ENCODE data around the gene EPN2.

The EPN2 gene

DNA sequence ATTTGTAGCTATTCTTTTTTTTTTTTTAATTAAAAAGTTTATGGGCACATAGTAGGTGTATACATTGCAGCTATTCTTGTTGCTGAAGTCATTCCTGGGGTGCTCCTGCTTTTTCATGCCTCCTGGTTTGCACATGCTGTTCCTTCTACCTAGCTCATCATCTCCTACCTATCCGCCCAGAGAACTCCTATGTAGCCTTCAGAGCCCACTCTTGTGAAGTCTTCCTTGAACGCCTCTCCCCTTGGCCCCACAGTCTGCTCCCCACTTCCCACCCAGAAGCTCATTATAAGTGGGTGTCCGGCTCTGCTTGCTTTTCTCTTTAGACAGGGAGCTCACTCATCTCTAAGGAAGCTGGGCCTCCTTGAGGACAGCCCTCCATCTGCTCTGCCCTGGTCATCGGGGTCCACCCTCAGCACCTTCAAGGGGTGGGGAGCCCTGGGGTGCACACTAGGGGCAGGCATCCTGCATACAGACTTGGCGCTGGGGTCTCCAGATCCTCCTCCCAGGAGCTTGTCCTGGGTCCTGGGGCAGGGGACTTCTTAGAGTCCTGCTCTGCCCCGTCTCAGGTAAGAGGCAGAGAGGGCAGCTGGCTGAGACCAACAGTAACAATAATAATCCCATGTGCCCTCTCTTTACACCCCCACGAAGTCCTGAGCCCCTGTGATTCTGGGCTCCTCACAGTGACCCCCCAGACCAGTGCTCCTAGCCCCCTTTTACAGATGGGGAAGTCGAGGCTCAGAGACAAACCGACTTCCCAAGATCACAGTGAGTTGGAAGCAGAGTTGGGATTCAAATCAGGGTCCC lies 128.9 kb downstream of the EPN2 start:
- DNase-seq (ENCODE audit: low read depth in 2 of 2): no peak

DNA sequence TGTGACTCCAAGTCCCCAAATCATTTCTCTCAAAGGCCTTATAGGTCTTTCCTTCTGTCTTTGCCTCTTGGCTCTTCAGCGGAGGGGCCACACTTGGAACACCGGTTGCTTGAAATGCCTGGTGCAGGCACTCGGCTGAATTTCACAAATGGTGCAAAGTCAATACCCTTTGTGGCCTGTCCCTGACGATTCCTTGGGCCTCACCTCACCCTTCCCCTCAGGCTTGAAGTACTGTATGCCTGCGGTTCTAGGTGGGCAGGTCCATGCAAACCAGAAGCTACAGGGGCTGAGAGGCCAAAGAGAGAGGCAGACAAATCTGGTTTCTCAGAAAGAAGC lies 129.4 kb downstream of the EPN2 start:
- DNase-seq (ENCODE audit: low read depth in 2 of 2): no peak

DNA sequence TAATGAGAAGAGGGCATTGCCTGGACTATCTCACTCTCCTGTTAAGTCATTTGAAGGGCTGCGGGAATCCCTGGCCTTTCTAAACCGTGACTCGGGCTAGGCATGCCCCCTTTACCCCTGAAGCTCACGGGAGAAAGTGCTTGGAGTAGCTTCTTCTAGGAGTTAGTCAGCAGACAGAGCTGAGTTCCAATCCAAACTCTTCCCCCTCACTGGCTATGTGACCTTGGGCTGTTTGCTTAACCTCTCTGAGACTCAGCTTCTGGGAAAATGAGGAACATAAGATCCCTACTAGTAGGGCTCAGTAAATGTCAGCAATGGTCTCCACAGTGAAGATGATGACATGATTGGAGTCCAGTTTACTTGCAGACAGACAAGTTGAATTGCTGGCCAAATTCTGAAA lies 131.1 kb downstream of the EPN2 start:
- DNase-seq (ENCODE audit: low read depth in 2 of 2): no peak

DNA sequence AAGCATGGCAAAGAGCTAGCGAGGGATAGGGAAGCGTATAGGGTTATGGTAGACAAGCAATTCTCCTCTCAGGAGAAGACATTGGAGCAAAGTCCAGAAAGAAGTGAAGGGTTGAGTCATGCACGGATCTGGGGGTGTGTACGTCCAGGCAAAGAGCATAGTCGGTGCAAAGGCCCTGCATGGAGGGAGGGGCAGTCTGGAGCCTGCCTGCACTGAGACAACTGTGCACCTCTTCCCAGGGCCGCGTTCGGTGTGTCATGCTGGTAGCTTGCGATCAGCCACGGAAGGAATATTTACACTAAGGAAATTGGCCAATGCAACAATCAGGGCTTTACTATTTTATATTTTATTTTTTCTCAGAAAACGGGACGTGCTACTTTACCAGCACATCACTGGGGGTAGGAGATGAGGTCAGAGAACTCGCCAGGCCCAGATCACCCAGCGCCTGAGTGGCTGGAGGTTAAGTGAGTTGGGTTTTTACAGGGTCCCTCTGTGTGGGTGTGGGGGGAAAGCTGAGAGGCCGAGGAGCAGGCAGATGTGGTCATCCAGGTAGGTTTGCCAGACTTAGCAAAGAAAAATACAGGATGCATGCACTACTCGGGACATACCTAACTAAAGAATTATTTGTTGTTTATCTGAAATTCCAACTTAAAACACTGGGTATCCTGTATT lies 132.1 kb downstream of the EPN2 start:
- no peak for DNase-seq (ENCODE audit: low read depth in 2 of 2)

DNA sequence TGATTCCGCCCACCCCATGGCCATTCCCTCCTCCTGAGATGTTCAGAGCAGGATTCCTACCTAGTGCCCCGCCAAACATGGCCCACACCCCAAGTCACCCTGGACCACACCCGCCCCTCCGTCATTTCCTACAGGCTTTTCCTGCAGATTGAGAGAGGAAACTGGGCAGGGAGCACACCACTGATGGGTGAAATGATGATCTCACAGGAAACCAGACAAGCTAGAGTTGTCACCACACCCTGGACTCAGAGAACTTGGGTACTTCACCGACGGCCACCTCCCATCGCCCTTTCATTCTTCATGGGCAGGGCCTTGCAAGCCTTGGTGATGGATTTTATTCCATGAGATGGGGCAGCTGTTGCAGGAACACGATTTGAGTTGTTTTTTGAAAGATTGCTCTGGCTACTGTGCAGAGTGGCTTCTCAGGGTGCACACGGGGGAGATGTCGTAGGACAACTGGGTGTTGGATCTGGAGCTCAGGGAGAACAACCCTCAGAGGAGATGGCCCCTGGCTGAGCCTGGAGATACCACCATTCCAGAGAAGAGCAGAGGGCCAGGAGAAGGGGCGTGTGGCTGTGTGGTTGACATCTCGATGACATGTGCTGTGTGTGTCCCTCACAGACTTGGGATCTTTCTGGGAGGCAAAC lies 132.8 kb downstream of the EPN2 start:
- no peak for DNase-seq (ENCODE audit: low read depth in 2 of 2)

DNA sequence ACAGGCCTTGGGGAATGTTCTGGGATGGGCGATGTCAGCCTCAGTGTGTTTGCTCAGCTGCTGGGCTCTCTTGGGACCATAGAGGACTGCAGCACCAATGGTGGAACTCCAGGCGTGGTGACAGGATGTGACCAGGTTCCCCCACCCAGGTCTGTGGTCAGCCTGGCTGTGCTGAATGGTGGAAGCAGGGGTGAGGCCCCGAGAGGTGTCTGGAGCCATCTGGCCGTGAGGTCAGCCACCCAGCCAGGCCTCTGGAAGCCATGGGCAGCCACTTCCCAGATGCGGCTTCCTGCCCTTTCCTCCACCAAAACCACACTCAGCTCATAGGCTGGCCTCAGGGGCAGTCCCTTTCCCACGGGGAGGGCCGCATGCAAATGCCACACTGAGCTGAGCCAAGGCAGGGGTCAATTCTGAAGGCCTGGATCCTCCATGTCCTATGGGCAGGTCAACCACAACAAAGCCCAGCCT lies 133.4 kb downstream of the EPN2 start:
- no peak for DNase-seq (ENCODE audit: low read depth in 2 of 2)

DNA sequence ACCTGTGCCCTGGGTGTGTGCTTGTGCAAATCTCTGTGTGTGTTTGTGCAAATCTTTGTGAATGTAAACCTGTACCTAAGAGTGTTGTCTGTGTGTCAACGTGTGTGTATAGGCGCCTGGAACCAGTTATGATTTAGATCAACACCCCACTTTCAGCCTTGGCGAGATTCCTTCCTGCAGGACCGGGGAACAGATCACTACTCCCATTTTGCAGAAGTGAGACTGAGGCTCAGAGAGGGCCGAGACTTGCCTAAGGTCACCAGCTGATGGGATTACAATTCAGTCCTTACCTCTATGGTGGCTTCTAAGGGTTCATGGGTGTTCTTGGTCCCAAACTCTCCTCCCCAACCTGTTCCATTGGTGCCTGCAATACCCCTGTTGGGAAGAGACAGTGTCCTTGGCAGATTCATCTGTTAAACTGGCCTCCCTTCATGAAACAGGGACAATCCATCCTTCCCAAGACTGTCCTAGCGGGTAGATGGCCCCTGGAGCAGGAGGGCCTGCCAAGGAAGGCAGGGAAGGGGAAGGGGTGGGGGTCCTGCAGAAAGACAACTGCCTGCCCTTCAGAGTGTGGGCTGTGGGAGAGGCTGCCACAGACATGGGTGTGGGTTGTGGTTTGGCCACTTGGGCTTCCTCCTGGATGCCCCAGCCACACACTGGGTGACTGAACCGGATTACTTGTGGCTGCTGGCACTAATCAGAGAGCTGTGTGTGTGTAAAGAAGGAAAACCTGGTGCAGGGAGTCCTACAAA lies 134.3 kb downstream of the EPN2 start:
- no peak for DNase-seq (ENCODE audit: low read depth in 2 of 2)

DNA sequence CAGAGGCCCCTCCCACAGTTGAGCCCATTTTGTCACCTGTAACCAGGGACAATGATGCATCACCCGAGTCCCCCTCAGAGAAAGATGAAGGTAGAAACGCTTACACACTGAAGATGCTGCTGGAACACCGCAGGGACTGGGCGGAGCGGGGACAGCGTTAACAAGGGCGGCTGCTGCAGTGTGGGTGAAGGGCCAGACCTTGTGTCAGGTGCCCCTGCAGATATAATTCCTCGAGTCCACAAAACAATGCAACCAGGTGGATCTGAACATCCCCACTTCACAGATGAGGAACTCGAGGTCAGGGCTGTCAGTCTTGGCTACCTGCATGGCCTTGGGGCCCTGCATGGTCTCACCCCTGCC lies 134.8 kb downstream of the EPN2 start:
- no peak for DNase-seq (ENCODE audit: low read depth in 2 of 2)

DNA sequence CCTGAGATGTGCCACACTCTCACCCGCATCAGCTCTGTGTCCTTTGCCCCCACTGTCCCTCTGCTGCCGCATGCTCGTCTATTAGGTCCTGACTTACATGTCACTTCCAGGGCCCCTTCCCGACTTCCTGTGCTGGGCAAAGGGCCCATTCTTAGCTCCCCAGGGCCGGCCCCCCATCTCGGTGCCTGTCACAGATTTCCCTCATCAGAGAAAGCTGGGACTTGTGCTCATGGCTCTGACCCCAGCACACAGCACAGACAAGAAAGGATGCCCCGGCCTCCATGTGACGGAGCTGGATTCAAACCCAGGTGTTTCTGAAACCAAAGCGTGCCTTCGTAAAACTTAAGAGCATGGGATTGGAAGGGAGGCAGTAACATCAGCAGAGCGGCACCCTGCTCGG lies 135.3 kb downstream of the EPN2 start:
- DNase-seq (ENCODE audit: low read depth in 2 of 2): no peak

DNA sequence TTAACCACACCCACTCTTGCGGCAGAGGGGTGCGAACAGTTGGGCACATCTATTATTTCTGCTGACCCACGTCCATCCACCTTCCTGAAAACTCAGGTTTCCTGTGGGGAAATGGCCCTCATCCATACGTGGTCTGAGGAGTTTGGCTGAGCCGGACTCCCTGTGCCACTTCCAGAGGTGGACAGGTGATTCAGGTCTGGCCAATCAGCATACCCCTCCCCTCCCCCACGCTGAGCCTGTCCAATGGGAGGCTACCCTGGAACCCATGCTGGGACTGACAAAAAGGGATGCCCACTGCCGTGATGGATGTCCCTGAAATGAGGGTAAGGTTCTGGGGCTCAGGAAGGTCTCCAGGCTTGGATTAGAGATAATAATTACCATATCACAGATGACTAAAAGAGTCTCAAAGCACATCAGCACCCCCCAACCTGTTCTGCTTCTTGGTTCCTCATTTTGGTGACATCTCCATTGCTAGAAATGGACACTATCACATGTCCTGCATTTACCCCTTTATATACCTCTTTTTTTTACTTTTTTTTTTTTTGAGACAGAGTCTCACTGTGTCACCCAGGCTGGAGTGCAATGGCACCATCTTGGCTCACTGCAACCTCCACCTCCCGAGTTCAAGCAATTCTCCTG lies 135.8 kb downstream of the EPN2 start:
- DNase-seq (ENCODE audit: low read depth in 2 of 2): no peak

DNA sequence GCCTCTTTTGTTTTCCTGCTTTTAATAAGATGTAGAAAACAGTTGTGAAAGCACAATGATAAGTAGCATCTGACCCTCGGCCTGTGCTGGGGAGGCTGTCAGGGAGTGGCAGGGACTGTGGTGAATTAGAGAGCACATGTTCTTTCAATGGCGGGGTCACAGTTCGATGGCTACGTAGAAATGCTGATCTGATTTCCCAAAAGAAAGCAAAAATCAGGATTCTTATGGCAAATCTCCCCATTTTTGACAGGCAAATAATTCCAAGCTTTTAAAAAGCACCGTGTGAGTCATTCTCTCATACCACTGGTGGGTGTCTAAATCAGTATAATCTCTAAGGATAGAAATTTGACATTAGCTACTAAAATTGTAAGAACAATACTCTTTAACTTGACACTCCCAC lies 137.0 kb downstream of the EPN2 start:
- no peak for DNase-seq (ENCODE audit: low read depth in 2 of 2)

DNA sequence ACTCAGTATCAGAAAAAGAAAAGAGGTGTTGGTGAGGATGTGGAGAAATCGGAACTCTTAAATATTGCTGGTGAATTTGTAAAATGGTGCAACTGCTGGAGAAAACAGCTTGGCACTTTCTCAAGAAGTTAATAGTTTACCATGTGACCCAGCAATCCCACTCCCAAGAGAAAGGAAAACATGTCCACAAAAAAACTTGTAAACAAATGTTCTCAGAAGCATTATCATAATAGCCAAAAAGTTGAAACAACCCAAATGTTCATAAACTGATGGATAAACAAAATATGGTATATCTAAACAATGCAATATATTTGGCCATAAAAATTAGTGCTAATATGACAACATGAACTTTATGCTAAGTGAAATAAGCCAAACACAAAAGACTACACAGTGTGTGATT lies 138.6 kb downstream of the EPN2 start:
- no peak for DNase-seq (ENCODE audit: low read depth in 2 of 2)

DNA sequence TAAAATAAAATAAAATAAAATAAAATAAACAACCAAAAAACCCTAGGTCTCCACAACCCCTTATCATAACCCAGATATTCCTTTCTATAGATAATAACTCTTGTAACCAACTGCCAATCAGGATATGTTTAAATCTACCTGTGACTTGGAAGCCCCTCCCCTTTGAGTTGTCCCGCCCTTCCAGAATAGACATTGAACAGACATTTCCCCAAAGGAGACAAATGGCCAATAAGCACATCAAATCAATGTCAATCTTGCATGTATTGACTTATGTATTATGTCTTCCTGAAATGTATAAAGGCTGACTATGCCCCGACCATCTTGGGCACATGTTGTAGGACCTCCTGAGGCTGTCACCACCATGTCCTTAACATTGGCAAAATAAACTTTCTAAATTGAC lies 139.6 kb downstream of the EPN2 start:
- no peak for DNase-seq (ENCODE audit: low read depth in 2 of 2)

DNA sequence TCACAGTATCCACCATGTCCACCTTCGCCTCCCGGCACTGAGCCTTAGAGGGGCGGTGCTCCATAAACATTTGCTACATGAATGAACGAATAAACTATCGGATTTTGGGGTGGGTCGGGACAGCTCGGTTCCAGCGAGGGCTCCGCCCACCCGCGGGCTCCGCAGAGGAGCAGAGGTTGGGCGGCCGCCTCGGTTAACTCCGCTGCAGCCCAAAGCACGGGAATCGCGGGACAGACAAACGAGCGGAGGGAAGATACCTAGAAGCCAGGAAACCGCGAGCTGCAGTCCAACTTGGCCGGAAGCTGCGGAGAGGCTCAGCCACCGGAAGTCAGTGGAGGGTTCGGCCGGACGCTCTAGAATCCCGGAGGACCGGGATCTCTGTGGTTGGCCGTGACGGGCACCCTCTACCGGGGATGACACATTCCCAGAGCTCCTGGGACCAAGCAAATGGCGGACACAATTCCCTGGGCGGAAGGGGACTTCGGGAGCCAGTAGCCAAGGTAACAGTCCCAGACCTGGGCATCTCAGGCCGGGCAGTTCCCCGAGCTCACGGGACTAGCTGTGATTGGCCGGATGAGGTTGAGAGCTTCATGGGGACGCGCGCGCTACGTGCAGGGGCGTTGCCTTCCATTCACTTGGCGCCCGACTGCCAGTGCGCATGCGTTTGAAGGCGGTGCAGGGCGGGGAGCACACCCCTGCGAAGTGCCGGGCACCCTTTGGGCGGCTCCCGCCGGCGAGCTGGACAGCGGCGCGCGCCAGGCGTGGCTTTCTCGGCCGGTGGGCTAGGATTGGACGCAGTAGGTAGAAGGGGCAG lies 140.6 kb downstream of the EPN2 start:
- peak; percentile 97 to 98 for DNase-seq (ENCODE audit: low read depth in 2 of 2)

DNA sequence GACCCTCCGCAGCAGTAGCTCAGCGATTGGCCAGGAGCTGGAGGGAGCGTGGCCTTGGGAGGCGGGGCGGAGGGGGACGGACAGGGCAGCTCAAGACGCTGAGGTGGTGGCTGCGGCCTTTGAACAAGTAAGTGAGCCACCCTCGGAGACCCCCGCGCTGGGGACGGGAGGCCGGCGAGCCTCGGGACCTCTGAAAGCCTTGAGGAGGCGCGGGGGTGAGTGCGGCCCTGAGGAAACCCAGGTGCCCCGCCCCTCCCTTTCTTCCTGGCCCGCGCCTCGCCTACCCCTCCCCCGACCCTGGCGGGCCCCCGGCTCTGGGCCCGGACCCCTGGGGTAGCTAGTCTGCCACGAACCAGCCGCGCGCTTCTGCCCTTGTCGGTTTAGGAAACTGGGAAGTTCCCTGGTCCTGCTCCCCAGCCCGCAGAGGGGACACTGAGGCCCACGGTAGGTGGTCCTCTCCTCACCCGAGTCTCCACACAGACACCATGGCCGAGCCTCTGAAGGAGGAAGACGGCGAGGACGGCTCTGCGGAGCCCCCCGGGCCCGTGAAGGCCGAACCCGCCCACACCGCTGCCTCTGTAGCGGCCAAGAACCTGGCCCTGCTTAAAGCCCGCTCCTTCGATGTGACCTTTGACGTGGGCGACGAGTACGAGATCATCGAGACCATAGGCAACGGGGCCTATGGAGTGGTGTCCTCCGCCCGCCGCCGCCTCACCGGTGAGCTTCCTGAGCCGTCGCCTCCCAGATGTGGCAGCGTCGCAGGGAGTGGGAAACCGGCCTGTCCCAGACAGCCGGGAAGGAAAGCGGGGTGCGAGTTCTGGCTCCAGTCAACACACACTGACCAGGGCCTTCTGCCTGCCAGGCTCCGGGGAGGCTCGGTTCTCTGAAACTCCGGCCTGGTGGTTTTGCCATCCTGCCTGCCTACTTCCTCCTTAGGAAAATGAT lies 141.5 kb downstream of the EPN2 start, which contains the start of gene MAPK7:
TSS of gene MAPK7 (plus strand) at position 83 of the 945 bp plus-strand sequence. CDS start at position 486, 403 bp downstream.
- DNase-seq (ENCODE audit: low read depth in 2 of 2): no peak

DNA sequence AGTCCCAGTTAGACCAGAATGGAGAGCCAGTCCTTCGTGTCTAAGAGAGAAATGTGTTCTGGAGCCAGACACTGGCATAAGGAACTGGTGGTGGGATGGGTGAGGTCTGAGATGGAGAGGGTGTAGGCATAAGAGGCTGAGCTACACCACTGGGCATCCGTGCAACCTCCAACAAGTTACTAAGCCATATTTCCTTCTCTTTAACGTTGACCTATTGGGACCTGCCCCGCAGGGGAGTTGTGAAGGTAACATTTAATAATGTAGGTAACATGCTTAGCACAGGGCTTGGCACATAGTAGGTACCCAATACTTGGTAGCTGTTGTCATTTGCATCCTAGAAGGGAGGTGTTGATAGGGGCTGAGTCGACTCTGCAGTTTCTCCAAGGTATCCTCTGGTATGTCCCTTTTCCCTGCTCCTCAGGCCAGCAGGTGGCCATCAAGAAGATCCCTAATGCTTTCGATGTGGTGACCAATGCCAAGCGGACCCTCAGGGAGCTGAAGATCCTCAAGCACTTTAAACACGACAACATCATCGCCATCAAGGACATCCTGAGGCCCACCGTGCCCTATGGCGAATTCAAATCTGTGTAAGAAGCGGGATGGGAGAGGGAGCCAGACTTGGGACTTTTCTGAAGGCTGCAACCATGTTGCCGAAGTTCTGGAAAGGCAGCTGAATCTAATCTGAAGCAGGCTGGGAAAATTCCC lies 142.3 kb downstream of the EPN2 start:
- DNase-seq (ENCODE audit: low read depth in 2 of 2): no peak

DNA sequence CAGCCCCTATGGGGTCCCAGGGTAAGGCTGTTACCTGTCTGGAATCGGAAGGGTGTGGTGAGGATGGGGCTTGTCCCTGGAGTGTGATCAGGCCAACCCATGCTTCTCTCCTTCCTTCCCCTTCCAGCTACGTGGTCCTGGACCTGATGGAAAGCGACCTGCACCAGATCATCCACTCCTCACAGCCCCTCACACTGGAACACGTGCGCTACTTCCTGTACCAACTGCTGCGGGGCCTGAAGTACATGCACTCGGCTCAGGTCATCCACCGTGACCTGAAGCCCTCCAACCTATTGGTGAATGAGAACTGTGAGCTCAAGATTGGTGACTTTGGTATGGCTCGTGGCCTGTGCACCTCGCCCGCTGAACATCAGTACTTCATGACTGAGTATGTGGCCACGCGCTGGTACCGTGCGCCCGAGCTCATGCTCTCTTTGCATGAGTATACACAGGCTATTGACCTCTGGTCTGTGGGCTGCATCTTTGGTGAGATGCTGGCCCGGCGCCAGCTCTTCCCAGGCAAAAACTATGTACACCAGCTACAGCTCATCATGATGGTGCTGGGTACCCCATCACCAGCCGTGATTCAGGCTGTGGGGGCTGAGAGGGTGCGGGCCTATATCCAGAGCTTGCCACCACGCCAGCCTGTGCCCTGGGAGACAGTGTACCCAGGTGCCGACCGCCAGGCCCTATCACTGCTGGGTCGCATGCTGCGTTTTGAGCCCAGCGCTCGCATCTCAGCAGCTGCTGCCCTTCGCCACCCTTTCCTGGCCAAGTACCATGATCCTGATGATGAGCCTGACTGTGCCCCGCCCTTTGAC lies 143.5 kb downstream of the EPN2 start:
- DNase-seq (ENCODE audit: low read depth in 2 of 2): no peak

DNA sequence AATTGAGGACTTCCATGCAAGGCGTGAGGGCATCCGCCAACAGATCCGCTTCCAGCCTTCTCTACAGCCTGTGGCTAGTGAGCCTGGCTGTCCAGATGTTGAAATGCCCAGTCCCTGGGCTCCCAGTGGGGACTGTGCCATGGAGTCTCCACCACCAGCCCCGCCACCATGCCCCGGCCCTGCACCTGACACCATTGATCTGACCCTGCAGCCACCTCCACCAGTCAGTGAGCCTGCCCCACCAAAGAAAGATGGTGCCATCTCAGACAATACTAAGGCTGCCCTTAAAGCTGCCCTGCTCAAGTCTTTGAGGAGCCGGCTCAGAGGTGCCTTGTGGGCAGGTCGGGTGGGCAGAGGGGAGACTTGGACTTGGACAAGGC lies 144.2 kb downstream of the EPN2 start:
- DNase-seq (ENCODE audit: low read depth in 2 of 2): no peak

Data from fibroblast of skin of left biceps (primary cell).